Tibial artery (tissue), 4 donors: ENCODE data around the gene HPF1.

ENCODE experiments used
- DNase-seq, 2 donors: peaks; one replicate each; pipeline ENCODE4 v3.0.0-alpha.2; 2019
- H3K27ac ChIP-seq, 2 donors: fragments of 200-600 bp; sonication (generic) in 1 of 2; 1 replicate in 1 of 2; 2 replicates in 1 of 2; pipeline ENCODE4 v1.5.1; 2018 to 2019; ENCODE audit warnings: mild to moderate bottlenecking in 1 of 2
- H3K27me3 ChIP-seq, 2 donors: fragments of 200-600 bp; sonication (generic) in 1 of 2; one replicate each; pipeline versions ENCODE4 v1.5.1 to v1.6.0; 2016 to 2019
- H3K36me3 ChIP-seq, 3 donors: fragments of 200-600 bp; sonication (generic) in 2 of 3; one replicate each; pipeline ENCODE4 v1.5.1; 2016 to 2019; ENCODE audit warnings: mild to moderate bottlenecking in 2 of 3
- H3K4me1 ChIP-seq, 4 donors: fragments of 200-600 bp; sonication (generic) in 2 of 4; 1 replicate in 3 of 4; 2 replicates in 1 of 4; pipeline ENCODE4 v1.5.1; 2016 to 2019
- H3K4me3 ChIP-seq, 2 donors: fragments of 200-600 bp; sonication (generic) in 1 of 2; 1 replicate in 1 of 2; 2 replicates in 1 of 2; pipeline ENCODE4 v1.5.1; 2018 to 2019; ENCODE audit warnings: mild to moderate bottlenecking in 2 of 2
- H3K9me3 ChIP-seq, 3 donors: fragments of 200-600 bp; sonication (generic) in 1 of 3; one replicate each; pipeline ENCODE4 v1.5.1; 2016 to 2019
- intact Hi-C: fragments of 100-400 bp; cut with DNase I; formaldehyde crosslinking; loops from one replicate; pipeline ENCODE4 v1.15.0; 2023; ENCODE audit warnings: low total_unique reads
- TF ChIP-seq, protein P1 (sequence below), 2 experiments: fragments of 200-600 bp in 1 of 2; fragments of 450-650 bp in 1 of 2; IDR thresholded peaks; one replicate each; pipeline ENCODE4 v1.5.1; 2017 to 2019; ENCODE audit warnings: antibody characterized with exemption in 2 of 2, mild to moderate bottlenecking in 1 of 2, moderate library complexity in 1 of 2

Gene HPF1

DNA sequence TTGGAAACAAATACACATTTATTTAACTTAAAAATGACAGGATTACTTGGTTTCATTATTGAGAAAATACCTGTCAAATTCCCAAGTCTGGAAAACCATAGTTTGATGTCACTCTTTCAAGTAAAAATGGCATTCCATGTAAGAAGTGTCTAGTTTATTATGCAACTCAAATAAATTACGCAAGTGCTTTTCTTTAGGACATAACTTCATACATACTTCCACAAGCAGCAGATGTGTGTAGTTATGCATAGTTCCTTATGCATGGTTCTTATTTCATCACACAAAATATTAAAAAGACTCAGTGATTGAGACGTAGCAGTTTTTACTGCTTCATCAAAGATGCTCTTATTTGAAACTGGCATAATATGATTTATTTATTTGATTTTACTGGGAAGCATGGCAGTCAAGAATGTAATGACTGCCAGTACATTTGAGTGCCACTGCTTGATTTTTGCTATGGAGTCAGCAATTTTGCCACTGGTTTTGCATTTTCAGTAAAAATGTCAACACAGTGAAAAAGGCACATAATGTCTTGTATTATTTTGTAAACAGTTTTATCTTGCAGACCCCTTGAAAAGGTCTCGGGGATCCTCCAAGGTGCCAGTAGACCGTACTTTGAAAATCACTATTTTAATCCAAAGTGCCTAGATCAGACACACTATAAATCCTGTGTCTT, 75.2 kb downstream of the HPF1 start:
- Histone ChIP-seq H3K9me3 (no peaks in the 10 kb centered on the region), H3K27ac (no peak overlapping the region), H3K36me3 (peaks cover 0 to 16% (median 14%) of the 10 kb centered on the region in 3 donors), H3K4me3 (no peak overlapping the region), H3K4me1 (no peaks in the 10 kb centered on the region), H3K27me3 (no peaks in the 10 kb centered on the region)
- no peak for DNase-seq
- intact Hi-C loops: no loop called here
- TF ChIP-seq, protein P1, sequence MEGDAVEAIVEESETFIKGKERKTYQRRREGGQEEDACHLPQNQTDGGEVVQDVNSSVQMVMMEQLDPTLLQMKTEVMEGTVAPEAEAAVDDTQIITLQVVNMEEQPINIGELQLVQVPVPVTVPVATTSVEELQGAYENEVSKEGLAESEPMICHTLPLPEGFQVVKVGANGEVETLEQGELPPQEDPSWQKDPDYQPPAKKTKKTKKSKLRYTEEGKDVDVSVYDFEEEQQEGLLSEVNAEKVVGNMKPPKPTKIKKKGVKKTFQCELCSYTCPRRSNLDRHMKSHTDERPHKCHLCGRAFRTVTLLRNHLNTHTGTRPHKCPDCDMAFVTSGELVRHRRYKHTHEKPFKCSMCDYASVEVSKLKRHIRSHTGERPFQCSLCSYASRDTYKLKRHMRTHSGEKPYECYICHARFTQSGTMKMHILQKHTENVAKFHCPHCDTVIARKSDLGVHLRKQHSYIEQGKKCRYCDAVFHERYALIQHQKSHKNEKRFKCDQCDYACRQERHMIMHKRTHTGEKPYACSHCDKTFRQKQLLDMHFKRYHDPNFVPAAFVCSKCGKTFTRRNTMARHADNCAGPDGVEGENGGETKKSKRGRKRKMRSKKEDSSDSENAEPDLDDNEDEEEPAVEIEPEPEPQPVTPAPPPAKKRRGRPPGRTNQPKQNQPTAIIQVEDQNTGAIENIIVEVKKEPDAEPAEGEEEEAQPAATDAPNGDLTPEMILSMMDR (IDR thresholded peaks at IDR 0.05): no peak
